Tibial nerve (tissue), 4 donors: ENCODE results near the gene PRELID1. TPM values are rescaled to one million over a fixed set of nuclear protein-coding genes. Genes with fewer than 3 reads are reported as not detected.

Experiments
- DNase-seq, 2 donors: peaks; one replicate each; pipeline ENCODE4 v3.0.0-alpha.2; 2019; ENCODE audit warnings: low spot score in 2 of 2
- H3K27ac ChIP-seq, 4 donors: fragments of 200-600 bp; sonication (generic) in 3 of 4; one replicate each; pipeline ENCODE4 v1.5.1; 2017 to 2019; ENCODE audit warnings: mild to moderate bottlenecking in 1 of 4
- H3K27me3 ChIP-seq, 2 donors: fragments of 200-600 bp; sonication (generic) in 1 of 2; one replicate each; pipeline versions ENCODE4 v1.5.1 to v1.6.0; 2017 to 2019
- H3K36me3 ChIP-seq, 3 donors: fragments of 200-600 bp; sonication (generic); one replicate each; pipeline ENCODE4 v1.5.1; 2018 to 2019
- H3K4me1 ChIP-seq, 4 donors: fragments of 200-600 bp; sonication (generic) in 3 of 4; one replicate each; pipeline ENCODE4 v1.5.1; 2017 to 2019
- H3K4me3 ChIP-seq, 4 donors: fragments of 200-600 bp; sonication (generic) in 3 of 4; one replicate each; pipeline ENCODE4 v1.5.1; 2017 to 2019; ENCODE audit warnings: mild to moderate bottlenecking in 1 of 4, moderate library complexity in 1 of 4
- H3K9me3 ChIP-seq, 4 donors: fragments of 200-600 bp; sonication (generic) in 3 of 4; one replicate each; pipeline ENCODE4 v1.5.1; 2017 to 2019
- EP300 ChIP-seq, 2 donors: sonication (generic); formaldehyde crosslinking; IDR thresholded peaks; one replicate each; pipeline ENCODE4 v1.6.1; 2017; ENCODE audit warnings: antibody characterized with exemption in 2 of 2, mild to moderate bottlenecking in 1 of 2
- POLR2A ChIP-seq, 2 donors: fragments of 450-650 bp; IDR thresholded peaks; one replicate each; pipeline ENCODE4 v1.6.1; 2017; ENCODE audit warnings: antibody characterized with exemption in 2 of 2, mild to moderate bottlenecking in 2 of 2, moderate library complexity in 2 of 2
- WGBS, 2 donors: methylation state at CpG; one replicate each; pipeline ENCODE4 v1.1.5; 2018; 5-methylcytosine and 5-hydroxymethylcytosine counted together
- total RNA-seq, 4 donors: library from RNA; depleted of rRNA; stranded (reverse); fragments of >200 nt; gene quantifications; one replicate each; pipeline ENCODE4 v1.1.0, GENCODE V29; 2016
- TF ChIP-seq, protein P1 (sequence below), 5 experiments: fragments of 200-600 bp in 3 of 5; fragments of 450-650 bp in 2 of 5; sonication (generic) in 3 of 5; IDR thresholded peaks; one replicate each; pipeline ENCODE4 v1.5.1; 2016 to 2019; ENCODE audit warnings: antibody characterized with exemption in 5 of 5, mild to moderate bottlenecking in 3 of 5, moderate library complexity in 2 of 5

The PRELID1 gene
- total RNA-seq, 4 donors from 2014 or later: 52.6 to 87.0 (median 65.2) TPM

- Histone ChIP-seq H3K4me3 (no peak overlapping the region), H3K4me1 (no peaks in the 10 kb centered on the region), H3K27me3 (no peaks in the 10 kb centered on the region), H3K27ac (no peak overlapping the region), H3K36me3 (peaks cover 6 to 83% (median 24%) of the 10 kb centered on the region in 3 donors), H3K9me3 (no peaks in the 10 kb centered on the region)
- DNase-seq: no peak
- 79 to 82% methylated on average over 27 of the region's 27 CpGs for WGBS, 2 donors
- no peak for TF ChIP-seq POLR2A (IDR thresholded peaks at IDR 0.05)
- TF ChIP-seq, protein P1, sequence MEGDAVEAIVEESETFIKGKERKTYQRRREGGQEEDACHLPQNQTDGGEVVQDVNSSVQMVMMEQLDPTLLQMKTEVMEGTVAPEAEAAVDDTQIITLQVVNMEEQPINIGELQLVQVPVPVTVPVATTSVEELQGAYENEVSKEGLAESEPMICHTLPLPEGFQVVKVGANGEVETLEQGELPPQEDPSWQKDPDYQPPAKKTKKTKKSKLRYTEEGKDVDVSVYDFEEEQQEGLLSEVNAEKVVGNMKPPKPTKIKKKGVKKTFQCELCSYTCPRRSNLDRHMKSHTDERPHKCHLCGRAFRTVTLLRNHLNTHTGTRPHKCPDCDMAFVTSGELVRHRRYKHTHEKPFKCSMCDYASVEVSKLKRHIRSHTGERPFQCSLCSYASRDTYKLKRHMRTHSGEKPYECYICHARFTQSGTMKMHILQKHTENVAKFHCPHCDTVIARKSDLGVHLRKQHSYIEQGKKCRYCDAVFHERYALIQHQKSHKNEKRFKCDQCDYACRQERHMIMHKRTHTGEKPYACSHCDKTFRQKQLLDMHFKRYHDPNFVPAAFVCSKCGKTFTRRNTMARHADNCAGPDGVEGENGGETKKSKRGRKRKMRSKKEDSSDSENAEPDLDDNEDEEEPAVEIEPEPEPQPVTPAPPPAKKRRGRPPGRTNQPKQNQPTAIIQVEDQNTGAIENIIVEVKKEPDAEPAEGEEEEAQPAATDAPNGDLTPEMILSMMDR (IDR thresholded peaks at IDR 0.05): no peak
- no peak for TF ChIP-seq EP300 (IDR thresholded peaks at IDR 0.05)
These were observed 27.6 kb downstream of the PRELID1 start for GRCh38 chr5:177330991-177331842.

- H3K36me3 ChIP-seq: peaks cover 6 to 92% (median 32%) of the 10 kb centered on the region in 3 donors
- no peak overlapping the region for H3K27ac ChIP-seq
- H3K4me1 ChIP-seq: no peaks in the 10 kb centered on the region
- no peaks in the 10 kb centered on the region for H3K9me3 ChIP-seq
- no peak for DNase-seq
- no peaks in the 10 kb centered on the region for H3K27me3 ChIP-seq
- 85% methylated on average over 29 to 35 of the region's 35 CpGs for WGBS, 2 donors
- H3K4me3 ChIP-seq: no peak overlapping the region
- TF ChIP-seq POLR2A (IDR thresholded peaks at IDR 0.05): no peak
- TF ChIP-seq, protein P1 (IDR thresholded peaks at IDR 0.05): no peak
- TF ChIP-seq EP300 (IDR thresholded peaks at IDR 0.05): no peak
These were observed 28.7 kb downstream of the PRELID1 start for GRCh38 chr5:177332031-177332895.

- no peaks in the 10 kb centered on the region for H3K27me3 ChIP-seq
- H3K4me3 ChIP-seq: no peak overlapping the region
- peaks cover 6 to 98% (median 32%) of the 10 kb centered on the region in 3 donors for H3K36me3 ChIP-seq
- TF ChIP-seq, protein P1 (IDR thresholded peaks at IDR 0.05): no peak
- TF ChIP-seq POLR2A (IDR thresholded peaks at IDR 0.05) (no peak), EP300 (IDR thresholded peaks at IDR 0.05) (no peak)
- 85 to 89% methylated on average over 13 of the region's 13 CpGs for WGBS, 2 donors
- H3K4me1 ChIP-seq: no peaks in the 10 kb centered on the region
- H3K9me3 ChIP-seq: no peaks in the 10 kb centered on the region
- H3K27ac ChIP-seq: no peak overlapping the region
- no peak for DNase-seq
These were observed 29.3 kb downstream of the PRELID1 start for GRCh38 chr5:177332896-177333260.

DNA sequence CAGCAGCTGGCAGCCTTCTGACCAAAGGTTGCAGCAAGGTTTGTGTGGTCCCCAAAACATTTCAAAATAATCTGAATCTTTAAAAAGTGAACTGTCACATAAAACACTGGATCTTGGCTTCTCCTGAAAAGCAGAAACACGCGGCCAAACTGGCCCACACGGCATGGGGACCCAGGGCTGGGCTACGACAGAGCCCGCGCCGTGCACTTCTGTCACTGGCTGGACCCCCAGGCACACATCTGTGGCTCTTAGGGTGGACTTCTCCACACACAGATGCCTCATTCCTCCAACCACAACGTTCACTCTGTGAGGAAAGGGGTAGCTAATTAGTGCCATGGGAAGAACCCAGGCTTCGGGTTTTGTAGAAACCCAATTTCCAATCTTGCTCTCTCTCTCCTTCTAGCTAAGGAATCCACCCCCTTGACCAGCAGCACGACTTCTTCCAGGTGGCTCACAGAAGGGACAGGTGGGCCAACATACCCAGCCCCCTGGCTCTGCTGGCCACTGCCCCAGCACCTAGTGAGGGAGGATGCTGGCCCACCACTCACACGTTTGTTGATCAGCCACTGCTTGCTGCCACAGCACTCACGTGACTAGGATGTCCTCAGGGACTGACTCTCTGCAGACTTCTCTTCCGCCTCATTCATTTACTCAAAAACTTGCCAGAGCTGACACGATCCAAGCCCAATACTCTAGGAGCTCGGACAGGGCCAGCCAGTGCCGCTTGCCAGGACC lies 30.0 kb downstream of the PRELID1 start:
- Histone ChIP-seq H3K36me3 (peaks cover 6 to 100% (median 32%) of the 10 kb centered on the region in 3 donors), H3K27me3 (no peaks in the 10 kb centered on the region), H3K4me3 (no peak overlapping the region), H3K4me1 (no peaks in the 10 kb centered on the region), H3K9me3 (no peaks in the 10 kb centered on the region), H3K27ac (no peak overlapping the region)
- 88 to 89% methylated on average over 15 to 16 of the region's 16 CpGs for WGBS, 2 donors
- no peak for DNase-seq
- TF ChIP-seq POLR2A (IDR thresholded peaks at IDR 0.05): no peak
- TF ChIP-seq EP300 (IDR thresholded peaks at IDR 0.05): no peak
- TF ChIP-seq, protein P1 (IDR thresholded peaks at IDR 0.05): no peak
